ENCODE measurements around the gene BMF. TPM values are rescaled to one million over a fixed set of nuclear protein-coding genes. Genes with fewer than 3 reads are reported as not detected.

The BMF gene
- total RNA-seq, 6 donors from 2014 or later, result 9.9 to 118 (median 26.2) TPM

GRCh38 chr15:40081691-40082194 is 26.9 kb downstream of the BMF start:
- 9 to 12% methylated on average over 12 of the region's 12 CpGs for WGBS, 2 donors
- peak overlapping the region in 3 of 4 donors; percentile 15 to 45 (median 41) for H3K4me3 ChIP-seq
- H3K27ac ChIP-seq, result peak overlapping the region; percentile 72 to 78 (median 76)
- no peaks in the 10 kb centered on the region for H3K9me3 ChIP-seq
- DNase-seq, result peak in 1 of 2 donors; percentile 77
- H3K27me3 ChIP-seq, result no peaks in the 10 kb centered on the region
- TF ChIP-seq EP300 (IDR thresholded peaks at IDR 0.05) (peak in 1 of 4 donors; percentile 14), POLR2A (IDR thresholded peaks at IDR 0.05) (peak in 2 of 4 donors; percentile 41 to 68), CTCF (IDR thresholded peaks at IDR 0.05) (no peak), POLR2AphosphoS5 (IDR thresholded peaks at IDR 0.05) (peak in 1 of 2 donors; percentile 73)
- peaks cover 17 to 26% (median 24%) of the 10 kb centered on the region in 4 donors for H3K4me1 ChIP-seq
- peak; percentile 81 to 92 for ATAC-seq (ENCODE audit: low FRiP score in 2 of 2)
- H3K36me3 ChIP-seq, result no peaks in the 10 kb centered on the region

DNA sequence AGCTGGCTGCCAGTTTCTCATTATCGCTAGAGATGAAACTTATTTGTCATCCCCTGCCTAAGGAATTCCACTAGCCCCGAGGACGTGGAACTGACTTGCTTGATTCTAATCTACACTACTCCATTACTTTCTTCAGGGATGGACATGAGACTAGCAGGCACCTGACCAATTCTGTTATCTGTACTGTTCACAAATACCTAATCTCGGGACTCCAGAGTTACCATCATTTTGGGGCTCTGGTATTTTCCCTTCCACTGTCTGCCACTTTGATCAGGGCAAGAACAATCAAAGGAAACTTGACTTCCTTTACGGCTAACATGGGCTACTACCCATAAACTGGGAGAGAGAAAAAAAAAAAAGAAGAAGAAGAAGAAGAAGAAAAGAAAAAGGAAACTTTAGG is 27.8 kb downstream of the BMF start:
- no peak for ATAC-seq (ENCODE audit: low FRiP score in 2 of 2)
- H3K36me3 ChIP-seq, result no peaks in the 10 kb centered on the region
- peak overlapping the region in 2 of 4 donors; percentile 41 to 45 for H3K4me3 ChIP-seq
- H3K27me3 ChIP-seq, result no peaks in the 10 kb centered on the region
- no peak for DNase-seq
- peaks cover 17 to 26% (median 24%) of the 10 kb centered on the region in 4 donors for H3K4me1 ChIP-seq
- no peak for TF ChIP-seq POLR2A (IDR thresholded peaks at IDR 0.05)
- TF ChIP-seq CTCF (IDR thresholded peaks at IDR 0.05), result no peak
- 37 to 38% methylated on average over 5 of the region's 5 CpGs for WGBS, 2 donors
- H3K9me3 ChIP-seq, result no peaks in the 10 kb centered on the region
- peak overlapping the region; percentile 72 to 78 (median 76) for H3K27ac ChIP-seq

- no peak for DNase-seq
- Histone ChIP-seq H3K27ac (peak overlapping the region in 1 of 4 donors; percentile 77), H3K27me3 (no peaks in the 10 kb centered on the region), H3K36me3 (no peaks in the 10 kb centered on the region), H3K9me3 (no peaks in the 10 kb centered on the region), H3K4me1 (peaks cover 22 to 34% (median 27%) of the 10 kb centered on the region in 4 donors), H3K4me3 (no peak overlapping the region)
- no peak for ATAC-seq (ENCODE audit: low FRiP score in 2 of 2)
- TF ChIP-seq CTCF (IDR thresholded peaks at IDR 0.05) (no peak), POLR2A (IDR thresholded peaks at IDR 0.05) (no peak), EP300 (IDR thresholded peaks at IDR 0.05) (no peak), POLR2AphosphoS5 (IDR thresholded peaks at IDR 0.05) (no peak)
- WGBS, 2 donors, result 42 to 52% methylated on average over 1 of the region's 1 CpG
These were observed 28.6 kb downstream of the BMF start for GRCh38 chr15:40080104-40080503.

DNA sequence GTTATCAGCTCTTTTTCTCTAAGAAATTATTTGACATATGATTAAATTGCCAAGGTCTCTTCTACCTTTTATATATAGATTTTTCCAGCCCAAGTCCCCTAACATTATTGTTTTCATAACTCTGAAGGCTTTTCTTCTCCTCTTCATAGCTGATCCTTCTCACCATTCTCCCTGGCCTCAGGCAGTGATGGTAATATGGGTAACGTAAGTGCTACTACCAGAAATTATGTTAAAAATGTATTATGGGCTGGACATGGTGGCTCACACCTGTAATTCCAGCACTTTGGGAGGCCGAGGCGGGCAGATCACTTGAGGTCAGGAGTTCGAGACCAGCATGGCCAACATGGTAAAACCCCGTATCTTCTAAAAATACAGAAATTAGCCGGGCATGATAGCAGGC is 29.2 kb downstream of the BMF start:
- Histone ChIP-seq H3K27me3 (no peaks in the 10 kb centered on the region), H3K36me3 (no peaks in the 10 kb centered on the region), H3K4me1 (peaks cover 25 to 40% (median 28%) of the 10 kb centered on the region in 4 donors), H3K27ac (no peak overlapping the region), H3K4me3 (no peak overlapping the region), H3K9me3 (no peaks in the 10 kb centered on the region)
- DNase-seq, result no peak
- TF ChIP-seq EP300 (IDR thresholded peaks at IDR 0.05), result no peak
- TF ChIP-seq POLR2A (IDR thresholded peaks at IDR 0.05), result no peak
- TF ChIP-seq POLR2AphosphoS5 (IDR thresholded peaks at IDR 0.05), result no peak
- TF ChIP-seq CTCF (IDR thresholded peaks at IDR 0.05), result no peak
- ATAC-seq (ENCODE audit: low FRiP score in 2 of 2), result no peak
- 90 to 98% methylated on average over 6 of the region's 6 CpGs for WGBS, 2 donors

Measured in upper lobe of left lung (tissue), 6 donors.